ENCODE results near the gene SNAP29. TPM values are rescaled to one million over a fixed set of nuclear protein-coding genes. Genes with fewer than 3 reads are reported as not detected.

The SNAP29 gene
- total RNA-seq, 2 donors from 2014 or later, result 23.2 to 29.2 TPM

Other genes with a start within 250 kb of the SNAP29 start
- under 1 TPM in 1 of 2 donors, not detected in 1; 0.39 TPM for gene SERPIND1, start 84.9 kb upstream of the SNAP29 start, total RNA-seq
- gene PI4KA, start 196 bp upstream of the SNAP29 start, total RNA-seq, result 100 to 1,000 TPM in 1 of 2 donors, 10 to 100 TPM in 1; 88.5 to 146 TPM
- 100 to 1,000 TPM in 1 of 2 donors, 10 to 100 TPM in 1; 78.4 to 105 TPM for gene CRKL, start 58.4 kb downstream of the SNAP29 start, total RNA-seq
- gene AIFM3, start 108.2 kb downstream of the SNAP29 start, total RNA-seq, result 1 to 10 TPM in 1 of 2 donors, not detected in 1; 1.5 TPM
- 100 to 1,000 TPM in 1 of 2 donors, 10 to 100 TPM in 1; 76.2 to 133 TPM for gene LZTR1, start 123.3 kb downstream of the SNAP29 start, total RNA-seq
- gene THAP7, start 143.1 kb downstream of the SNAP29 start, total RNA-seq, result 10 to 100 TPM; 20.4 to 30.7 TPM
- gene P2RX6, start 156.2 kb downstream of the SNAP29 start, total RNA-seq, result not detected
- gene SLC7A4, start 173.6 kb downstream of the SNAP29 start, total RNA-seq, result not detected
- gene LRRC74B, start 186.9 kb downstream of the SNAP29 start, total RNA-seq, result not detected

All from natural killer cell treated with Interleukin-12 subunit alpha and Interleukin-12 subunit beta and Interleukin-15 and Interleukin-18, amount 100 ng/mL, for 72 hours (primary cell).